Mucosa of stomach (tissue), 1 donor: ENCODE data around the gene PAPPA2.

Source experiments
- H3K27me3 ChIP-seq: one replicate; pipeline ENCODE4 v1.7.0; 2013; ENCODE audit warnings: mild to moderate bottlenecking, low read length; ENCODE audit not compliant: control insufficient read depth, insufficient read depth
- H3K36me3 ChIP-seq: one replicate; pipeline ENCODE4 v1.7.0; 2013; ENCODE audit warnings: low read length; ENCODE audit not compliant: control insufficient read depth, insufficient read depth
- H3K4me1 ChIP-seq: one replicate; pipeline ENCODE4 v1.7.0; 2013; ENCODE audit warnings: mild to moderate bottlenecking, low read length; ENCODE audit not compliant: control insufficient read depth, insufficient read depth
- H3K4me3 ChIP-seq: one replicate; pipeline ENCODE4 v1.7.0; 2013; ENCODE audit warnings: low read length
- H3K9ac ChIP-seq: one replicate; pipeline ENCODE4 v1.7.0; 2013; ENCODE audit warnings: mild to moderate bottlenecking, low read length, moderate library complexity
- H3K9me3 ChIP-seq: one replicate; pipeline ENCODE4 v1.7.0; 2013; ENCODE audit warnings: mild to moderate bottlenecking, low read length, moderate library complexity; ENCODE audit not compliant: control insufficient read depth
- donor health status: Pancreatic carcinoma.

PAPPA2 gene

DNA sequence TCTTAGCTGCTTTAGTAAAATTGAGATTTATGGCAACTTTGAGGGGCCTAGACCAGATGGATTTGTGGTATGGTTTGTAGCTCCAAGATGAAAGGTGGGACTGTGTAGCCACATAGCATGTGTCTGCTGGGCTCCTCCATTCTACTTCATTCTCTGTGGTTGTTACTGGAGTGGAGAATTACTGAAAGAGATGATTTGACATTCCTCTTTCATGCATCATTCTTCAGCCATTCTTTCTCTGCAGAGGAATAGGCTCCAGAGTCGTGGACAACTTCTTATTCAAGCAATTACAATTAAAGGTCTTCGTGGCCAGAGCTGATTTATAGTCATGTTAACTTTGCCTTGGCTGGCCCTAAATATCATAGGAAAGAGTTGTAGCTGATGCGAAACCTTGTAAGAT lies 328.9 kb downstream of the PAPPA2 start:
- no peaks in the 10 kb centered on the region for H3K9me3 ChIP-seq
- H3K4me1 ChIP-seq = no peaks in the 10 kb centered on the region
- no peaks in the 10 kb centered on the region for H3K27me3 ChIP-seq
- H3K4me3 ChIP-seq = no peak overlapping the region
- no peak overlapping the region for H3K9ac ChIP-seq
- H3K36me3 ChIP-seq = no peaks in the 10 kb centered on the region

GRCh38 chr1:176794897-176795508 lies 332.0 kb downstream of the PAPPA2 start:
- no peaks in the 10 kb centered on the region for H3K36me3 ChIP-seq
- H3K9ac ChIP-seq = no peak overlapping the region
- no peak overlapping the region for H3K4me3 ChIP-seq
- H3K27me3 ChIP-seq = no peaks in the 10 kb centered on the region
- no peaks in the 10 kb centered on the region for H3K9me3 ChIP-seq
- no peaks in the 10 kb centered on the region for H3K4me1 ChIP-seq

GRCh38 chr1:176795929-176796328 lies 333.0 kb downstream of the PAPPA2 start:
- no peaks in the 10 kb centered on the region for H3K27me3 ChIP-seq
- H3K9me3 ChIP-seq = no peaks in the 10 kb centered on the region
- H3K9ac ChIP-seq = no peak overlapping the region
- H3K4me3 ChIP-seq = no peak overlapping the region
- no peaks in the 10 kb centered on the region for H3K4me1 ChIP-seq
- H3K36me3 ChIP-seq = no peaks in the 10 kb centered on the region

GRCh38 chr1:176796583-176796982 lies 333.6 kb downstream of the PAPPA2 start:
- H3K4me3 ChIP-seq = no peak overlapping the region
- no peaks in the 10 kb centered on the region for H3K36me3 ChIP-seq
- no peak overlapping the region for H3K9ac ChIP-seq
- H3K27me3 ChIP-seq = no peaks in the 10 kb centered on the region
- no peaks in the 10 kb centered on the region for H3K9me3 ChIP-seq
- H3K4me1 ChIP-seq = no peaks in the 10 kb centered on the region

- H3K36me3 ChIP-seq = no peaks in the 10 kb centered on the region
- no peaks in the 10 kb centered on the region for H3K4me1 ChIP-seq
- no peak overlapping the region for H3K4me3 ChIP-seq
- no peaks in the 10 kb centered on the region for H3K9me3 ChIP-seq
- H3K27me3 ChIP-seq = no peaks in the 10 kb centered on the region
- no peak overlapping the region for H3K9ac ChIP-seq
Observed at GRCh38 chr1:176799327-176799726, 336.4 kb downstream of the PAPPA2 start.

DNA sequence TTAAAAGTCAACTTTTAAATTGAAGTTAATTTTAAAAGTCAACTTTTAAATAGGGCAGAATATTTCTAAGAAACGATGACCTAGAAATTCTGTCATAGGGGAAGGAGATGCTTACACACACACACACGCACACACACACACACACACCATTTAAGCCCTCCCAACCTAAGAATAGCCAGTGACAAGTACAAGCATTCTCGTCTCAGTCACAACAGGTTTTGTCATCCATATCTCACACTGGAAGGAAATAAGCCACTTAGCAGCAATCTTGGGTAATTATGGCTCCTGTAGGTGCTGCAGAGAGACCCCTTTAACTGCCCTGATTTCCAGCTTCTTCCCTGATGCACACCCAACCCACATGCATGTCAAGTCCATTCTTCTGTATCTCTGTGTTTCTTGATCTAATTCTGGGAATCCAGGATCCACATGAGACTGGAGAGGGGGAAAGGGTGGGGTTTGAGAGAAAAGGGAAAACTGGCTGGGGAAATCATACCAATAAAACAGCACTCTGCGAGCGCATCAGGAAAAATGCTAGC lies 338.1 kb downstream of the PAPPA2 start:
- H3K9ac ChIP-seq = no peak overlapping the region
- no peaks in the 10 kb centered on the region for H3K4me1 ChIP-seq
- no peak overlapping the region for H3K4me3 ChIP-seq
- no peaks in the 10 kb centered on the region for H3K36me3 ChIP-seq
- H3K27me3 ChIP-seq = no peaks in the 10 kb centered on the region
- no peaks in the 10 kb centered on the region for H3K9me3 ChIP-seq

- no peak overlapping the region for H3K9ac ChIP-seq
- no peaks in the 10 kb centered on the region for H3K27me3 ChIP-seq
- H3K4me3 ChIP-seq = no peak overlapping the region
- no peaks in the 10 kb centered on the region for H3K36me3 ChIP-seq
- no peaks in the 10 kb centered on the region for H3K9me3 ChIP-seq
- H3K4me1 ChIP-seq = no peaks in the 10 kb centered on the region
Observed at GRCh38 chr1:176801514-176802020, 338.6 kb downstream of the PAPPA2 start.

GRCh38 chr1:176802316-176802715 lies 339.3 kb downstream of the PAPPA2 start:
- Histone ChIP-seq H3K4me1 (no peaks in the 10 kb centered on the region), H3K4me3 (no peak overlapping the region), H3K36me3 (no peaks in the 10 kb centered on the region), H3K9me3 (no peaks in the 10 kb centered on the region), H3K9ac (no peak overlapping the region), H3K27me3 (no peaks in the 10 kb centered on the region)

- Histone ChIP-seq H3K36me3 (no peaks in the 10 kb centered on the region), H3K4me3 (no peak overlapping the region), H3K9ac (no peak overlapping the region), H3K9me3 (no peaks in the 10 kb centered on the region), H3K27me3 (no peaks in the 10 kb centered on the region), H3K4me1 (no peaks in the 10 kb centered on the region)
Observed at GRCh38 chr1:176803042-176803441, 340.1 kb downstream of the PAPPA2 start.

DNA sequence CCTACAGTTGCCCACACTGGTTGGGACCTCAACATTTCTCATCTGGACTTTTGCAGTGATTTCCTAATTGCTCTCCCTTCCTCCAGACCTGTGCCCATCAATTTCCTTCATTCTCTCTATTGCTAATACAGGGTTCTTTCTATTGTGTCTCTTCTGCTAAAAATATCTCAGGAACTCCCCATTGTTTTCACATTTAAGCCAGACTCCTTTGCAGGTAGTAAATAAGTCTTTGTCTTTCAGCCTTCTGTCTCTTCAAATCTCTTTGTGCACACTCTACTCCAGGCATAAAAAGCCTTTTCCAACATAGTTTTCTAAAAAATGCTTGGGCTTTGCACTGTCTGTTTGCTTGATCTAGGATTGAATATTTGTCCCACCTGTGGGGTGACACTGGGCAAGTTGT lies 340.6 kb downstream of the PAPPA2 start:
- Histone ChIP-seq H3K27me3 (no peaks in the 10 kb centered on the region), H3K4me3 (no peak overlapping the region), H3K4me1 (no peaks in the 10 kb centered on the region), H3K36me3 (no peaks in the 10 kb centered on the region), H3K9me3 (no peaks in the 10 kb centered on the region), H3K9ac (no peak overlapping the region)

GRCh38 chr1:176809292-176809691 lies 346.3 kb downstream of the PAPPA2 start:
- H3K9ac ChIP-seq = no peak overlapping the region
- no peaks in the 10 kb centered on the region for H3K36me3 ChIP-seq
- no peak overlapping the region for H3K4me3 ChIP-seq
- H3K4me1 ChIP-seq = no peaks in the 10 kb centered on the region
- no peaks in the 10 kb centered on the region for H3K9me3 ChIP-seq
- H3K27me3 ChIP-seq = no peaks in the 10 kb centered on the region

DNA sequence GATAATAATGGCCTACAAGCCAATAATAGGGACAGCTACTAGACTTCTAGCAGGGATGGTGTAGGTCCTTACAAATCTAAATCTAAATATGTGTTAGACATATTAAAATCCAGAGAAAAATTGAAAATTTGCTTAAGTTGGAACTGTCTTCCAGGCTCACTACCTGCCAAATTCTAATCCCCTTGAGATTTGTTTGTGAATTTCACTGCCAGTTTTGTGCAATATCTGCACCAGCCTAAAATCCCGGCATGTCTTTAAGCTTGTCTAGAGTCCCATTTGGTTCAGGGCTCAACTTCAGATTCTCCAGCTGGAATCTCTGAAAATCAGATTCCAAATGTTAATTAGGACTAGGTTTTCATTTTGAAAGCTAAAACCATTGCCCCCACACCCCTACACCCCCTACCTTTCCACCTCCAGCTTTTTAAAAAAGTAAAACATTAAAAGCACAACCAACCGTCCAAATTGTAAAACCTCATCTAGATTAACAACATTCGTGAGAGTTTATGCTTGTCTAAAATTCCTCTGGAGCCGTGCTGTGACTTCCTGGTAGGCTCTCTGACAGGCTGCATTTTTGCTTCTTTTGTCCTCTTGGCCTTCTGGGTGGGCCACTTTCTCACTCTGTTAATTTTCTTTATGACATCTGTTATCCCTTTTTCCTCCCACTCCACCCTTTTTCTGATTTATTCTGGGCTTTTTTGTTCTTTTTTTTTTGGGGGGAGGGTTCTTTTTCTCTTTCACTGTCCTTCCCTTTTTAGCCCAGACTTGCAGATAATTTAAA lies 348.7 kb downstream of the PAPPA2 start:
- Histone ChIP-seq H3K9ac (no peak overlapping the region), H3K4me1 (no peaks in the 10 kb centered on the region), H3K9me3 (no peaks in the 10 kb centered on the region), H3K36me3 (no peaks in the 10 kb centered on the region), H3K27me3 (no peaks in the 10 kb centered on the region), H3K4me3 (no peak overlapping the region)
